Skeletal muscle cell (primary cell): ENCODE data around the gene FOXRED1.

Experiments
- DNase-seq: peaks from one replicate; pipeline ENCODE4 v3.0.0-alpha.2; 2010; ENCODE audit warnings: low read depth
- H3K4me3 ChIP-seq: 2 replicates; pipeline ENCODE4 v1.5.1; 2011; ENCODE audit warnings: low read depth, mild to moderate bottlenecking, control low read depth, low read length, moderate library complexity

FOXRED1 gene

GRCh38 chr11:126267650-126268049, 1.3 kb upstream of the FOXRED1 start:
- peak overlapping the region; percentile 98 for H3K4me3 ChIP-seq
- DNase-seq: no peak

- DNase-seq: no peak
- H3K4me3 ChIP-seq: peak overlapping the region; percentile 98
These were observed 620 bp upstream of the FOXRED1 start for GRCh38 chr11:126268361-126268707.

GRCh38 chr11:126277322-126277721, 8.4 kb downstream of the FOXRED1 start:
- no peak for DNase-seq
- H3K4me3 ChIP-seq: no peak overlapping the region

GRCh38 chr11:126277780-126278179, 8.8 kb downstream of the FOXRED1 start:
- DNase-seq: no peak
- no peak overlapping the region for H3K4me3 ChIP-seq

GRCh38 chr11:126279191-126279590, 10.2 kb downstream of the FOXRED1 start:
- DNase-seq: no peak
- no peak overlapping the region for H3K4me3 ChIP-seq

GRCh38 chr11:126280595-126280994, 11.6 kb downstream of the FOXRED1 start:
- no peak overlapping the region for H3K4me3 ChIP-seq
- no peak for DNase-seq

- DNase-seq: no peak
- no peak overlapping the region for H3K4me3 ChIP-seq
These were observed 12.3 kb downstream of the FOXRED1 start for GRCh38 chr11:126281245-126281644.

GRCh38 chr11:126281666-126282175, 12.8 kb downstream of the FOXRED1 start:
- DNase-seq: no peak

GRCh38 chr11:126282361-126282735, 13.4 kb downstream of the FOXRED1 start:
- no peak for DNase-seq
- H3K4me3 ChIP-seq: peak overlapping the region; percentile 55

More at GRCh38 chr11:126281666-126282175, 12.8 kb downstream of the FOXRED1 start:
- peak overlapping the region; percentile 55 for H3K4me3 ChIP-seq

GRCh38 chr11:126282736-126283591, 14.0 kb downstream of the FOXRED1 start, which contains the start of gene TIRAP:
Gene TIRAP (plus strand): TSS chr11:126283093. CDS start chr11:126290895, 7,802 bp downstream.
- DNase-seq: no peak
- H3K4me3 ChIP-seq: peak within 1 kb of the TSS; percentile 55

- no peak overlapping the region for H3K4me3 ChIP-seq
- peak; percentile 79 for DNase-seq
These were observed 15.9 kb downstream of the FOXRED1 start for GRCh38 chr11:126284829-126285228.

- DNase-seq: no peak
- H3K4me3 ChIP-seq: no peak overlapping the region
These were observed 19.3 kb downstream of the FOXRED1 start for GRCh38 chr11:126288237-126288636.

- DNase-seq: no peak
- no peak overlapping the region for H3K4me3 ChIP-seq
These were observed 21.9 kb downstream of the FOXRED1 start for GRCh38 chr11:126290887-126291286.

- no peak overlapping the region for H3K4me3 ChIP-seq
- no peak for DNase-seq
These were observed 24.8 kb downstream of the FOXRED1 start for GRCh38 chr11:126293726-126294125.

GRCh38 chr11:126297004-126297403, 28.1 kb downstream of the FOXRED1 start:
- no peak overlapping the region for H3K4me3 ChIP-seq
- DNase-seq: no peak

GRCh38 chr11:126303623-126304456, 34.9 kb downstream of the FOXRED1 start, which contains the start of gene DCPS:
Gene DCPS (plus strand): TSS chr11:126304060. CDS start chr11:126304081, 21 bp downstream.
- peak within 1 kb of the TSS; percentile 78 for H3K4me3 ChIP-seq

GRCh38 chr11:126304457-126305075, 35.6 kb downstream of the FOXRED1 start:
- no peak for DNase-seq
- H3K4me3 ChIP-seq: peak overlapping the region; percentile 78

More at GRCh38 chr11:126303623-126304456, 34.9 kb downstream of the FOXRED1 start, which contains the start of gene DCPS:
- peak; percentile 71 for DNase-seq

GRCh38 chr11:126305699-126306098, 36.7 kb downstream of the FOXRED1 start:
- H3K4me3 ChIP-seq: no peak overlapping the region
- DNase-seq: no peak

- no peak for DNase-seq
- no peak overlapping the region for H3K4me3 ChIP-seq
These were observed 38.8 kb downstream of the FOXRED1 start for GRCh38 chr11:126307706-126308105.

GRCh38 chr11:126308271-126308671, 39.3 kb downstream of the FOXRED1 start:
- DNase-seq: no peak
- no peak overlapping the region for H3K4me3 ChIP-seq
